OCI-M2 (cell line): Measurements from ENCODE around the gene TFAP2E.

ENCODE experiments used
- DNase-seq: peaks from one replicate; lab custom pipeline; 2025; ENCODE audit not compliant: unreplicated experiment; lab: John Stamatoyannopoulos, UW

TFAP2E gene

DNA sequence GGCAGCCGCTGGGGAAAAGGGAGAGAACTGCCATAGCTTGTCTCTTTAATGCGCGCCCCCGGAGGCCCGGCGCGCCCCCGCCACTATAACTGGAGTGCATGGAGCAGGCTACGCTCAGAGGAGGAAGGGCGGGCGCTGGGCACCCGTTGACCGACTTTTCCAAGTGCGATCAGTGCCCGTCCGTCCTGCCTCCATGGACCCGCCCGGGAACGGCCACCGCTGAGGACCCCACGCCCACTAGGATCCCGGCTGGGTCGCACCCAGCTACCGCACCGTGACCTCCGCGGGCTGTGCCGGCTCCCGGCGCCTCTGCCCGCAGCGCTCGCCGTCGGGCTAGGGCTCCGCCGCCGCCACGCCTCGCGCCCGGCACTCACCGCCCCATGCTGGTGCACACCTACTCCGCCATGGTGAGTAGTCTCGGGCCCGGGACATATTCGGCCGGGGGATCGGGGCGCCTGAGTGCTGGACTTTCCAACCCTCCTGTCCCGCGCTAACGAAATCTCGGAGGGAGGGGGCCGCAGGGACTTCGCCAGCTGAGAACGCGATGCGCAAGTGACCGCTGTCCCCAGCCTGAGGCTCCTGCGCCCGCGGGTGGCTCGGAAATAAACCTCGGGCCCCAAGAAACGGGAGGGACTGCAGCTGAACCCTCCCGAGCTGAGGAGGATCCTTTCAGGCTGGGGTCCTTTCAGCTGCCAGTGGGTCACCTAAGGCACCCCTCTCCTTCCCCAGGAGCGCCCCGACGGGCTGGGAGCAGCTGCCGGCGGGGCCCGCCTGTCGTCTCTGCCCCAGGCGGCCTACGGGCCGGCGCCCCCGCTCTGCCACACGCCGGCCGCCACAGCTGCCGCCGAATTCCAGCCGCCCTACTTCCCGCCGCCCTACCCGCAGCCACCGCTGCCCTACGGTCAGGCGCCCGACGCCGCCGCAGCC lies at the start of gene TFAP2E:
TSS of gene TFAP2E (plus strand) at position 117 of the 927 bp plus-strand sequence. CDS start at position 381, 264 bp downstream.
- no peak for DNase-seq

DNA sequence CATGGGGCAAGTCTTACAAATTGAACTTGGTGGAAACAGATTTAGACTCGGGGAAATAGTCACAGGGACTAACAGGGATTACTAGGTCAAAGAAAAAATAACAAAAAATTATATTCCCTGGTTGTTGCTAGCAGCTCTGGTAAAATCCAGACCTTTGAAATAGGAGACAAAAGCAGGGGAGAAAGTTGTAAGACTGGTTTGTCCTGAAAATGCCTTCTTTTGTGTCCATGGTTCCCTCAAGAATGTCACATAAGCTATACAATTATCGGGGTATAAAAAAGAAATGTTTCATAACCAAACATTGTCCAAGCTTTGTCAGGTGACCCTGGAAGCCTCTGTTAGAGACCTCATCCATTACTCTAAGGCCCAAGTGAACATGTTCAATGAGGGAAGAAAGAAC lies 49.0 kb upstream of the TFAP2E start:
- DNase-seq: no peak

DNA sequence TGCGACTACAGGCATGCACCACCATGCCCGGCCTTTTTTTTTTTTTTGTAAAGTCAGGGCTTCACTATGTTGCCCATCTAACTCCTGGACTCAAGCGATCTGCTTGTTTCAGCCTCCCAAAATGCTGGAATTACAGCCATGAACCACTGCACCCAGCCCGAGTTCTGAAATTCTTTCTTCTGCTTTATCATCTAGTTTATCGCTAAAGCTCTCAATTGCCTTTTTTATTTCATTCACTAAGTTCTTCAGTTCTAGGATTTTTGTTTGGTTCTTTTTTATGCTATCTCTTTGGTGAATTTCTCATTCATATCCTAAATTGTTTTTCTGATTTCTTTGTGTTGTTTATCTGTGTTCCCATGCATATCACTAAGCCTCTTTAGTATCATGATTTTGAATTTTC lies 42.9 kb upstream of the TFAP2E start:
- DNase-seq: no peak

- no peak for DNase-seq
Observed at GRCh38 chr1:35530946-35531345, 42.2 kb upstream of the TFAP2E start.

DNA sequence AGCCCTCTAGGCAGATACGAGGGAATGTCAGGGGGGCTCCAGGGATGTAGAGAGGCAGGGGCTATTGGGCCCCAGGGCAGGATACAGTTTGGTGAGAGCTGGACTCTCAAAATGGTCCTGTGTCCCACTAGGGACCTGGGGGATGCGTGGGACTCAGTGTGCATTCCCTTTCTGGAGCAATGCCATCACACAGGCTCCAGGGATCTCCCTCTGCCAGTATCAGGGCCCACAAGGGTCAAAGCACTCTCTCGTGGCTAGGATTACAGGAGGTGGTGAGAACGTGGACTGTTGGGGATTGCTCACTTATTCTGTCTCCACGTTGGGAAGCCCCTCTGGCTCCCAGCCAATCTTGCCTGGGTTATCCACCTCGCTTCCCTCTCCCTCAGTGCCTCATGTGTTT lies 41.7 kb upstream of the TFAP2E start:
- no peak for DNase-seq

GRCh38 chr1:35532497-35533223 lies 40.5 kb upstream of the TFAP2E start:
- no peak for DNase-seq

DNA sequence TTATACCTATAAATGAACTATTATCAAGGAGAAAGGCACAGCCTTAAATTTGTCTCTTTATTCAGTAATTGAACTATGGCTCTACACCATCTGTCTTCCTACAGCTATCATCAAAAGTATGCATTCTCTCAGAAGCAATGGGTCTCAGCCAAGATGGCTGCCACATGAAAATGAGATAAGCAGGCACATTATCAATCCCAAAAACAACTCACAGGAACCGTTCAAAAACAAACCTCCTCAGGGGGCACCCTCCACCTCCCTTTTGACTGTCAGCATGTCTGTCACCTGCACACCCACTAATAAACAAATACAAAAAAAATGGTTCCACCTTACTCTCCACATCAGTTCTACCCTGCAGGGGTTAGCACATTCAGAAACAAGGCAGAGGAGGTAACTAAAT lies 39.5 kb upstream of the TFAP2E start:
- no peak for DNase-seq

DNA sequence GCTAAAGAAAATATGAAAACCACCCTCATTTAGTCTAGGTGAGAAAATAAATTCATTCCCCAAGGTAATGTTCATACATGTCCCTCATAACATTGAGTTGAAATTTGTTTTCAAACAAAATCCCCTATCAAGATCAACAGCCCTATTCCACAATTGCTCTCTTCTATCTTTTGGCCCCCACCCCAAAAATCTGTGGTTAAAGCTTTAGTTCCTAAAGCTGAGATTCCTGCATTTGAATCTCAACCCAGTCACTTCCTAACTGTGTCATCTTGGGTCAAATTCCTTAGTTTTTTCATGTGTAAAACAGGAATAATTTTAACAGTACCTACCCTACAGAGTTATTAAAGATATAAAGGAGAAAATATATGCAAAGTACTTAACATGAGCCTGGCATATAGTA lies 37.9 kb upstream of the TFAP2E start:
- no peak for DNase-seq

GRCh38 chr1:35536556-35537162 lies 36.5 kb upstream of the TFAP2E start:
- no peak for DNase-seq

DNA sequence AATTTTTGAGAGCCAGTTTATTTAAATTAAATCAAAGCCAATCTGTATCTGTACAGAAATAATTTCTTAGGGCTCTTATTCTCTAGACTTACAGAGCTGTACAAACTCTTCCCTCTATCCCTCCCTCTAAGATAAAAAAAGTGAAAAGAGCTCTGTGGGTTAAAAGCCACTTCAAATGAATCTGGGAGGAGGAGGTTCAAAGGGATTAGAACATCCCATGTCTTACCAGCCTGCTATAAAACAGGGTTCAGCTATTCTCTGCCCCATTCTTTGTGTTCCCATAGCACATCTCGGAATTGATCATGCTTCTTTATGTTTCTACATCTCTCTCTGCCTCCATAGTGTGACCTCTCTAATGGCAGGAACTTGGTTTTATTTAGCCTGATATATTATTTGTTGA lies 35.3 kb upstream of the TFAP2E start:
- DNase-seq: no peak

GRCh38 chr1:35539073-35539823 lies 33.9 kb upstream of the TFAP2E start:
- DNase-seq: no peak

DNA sequence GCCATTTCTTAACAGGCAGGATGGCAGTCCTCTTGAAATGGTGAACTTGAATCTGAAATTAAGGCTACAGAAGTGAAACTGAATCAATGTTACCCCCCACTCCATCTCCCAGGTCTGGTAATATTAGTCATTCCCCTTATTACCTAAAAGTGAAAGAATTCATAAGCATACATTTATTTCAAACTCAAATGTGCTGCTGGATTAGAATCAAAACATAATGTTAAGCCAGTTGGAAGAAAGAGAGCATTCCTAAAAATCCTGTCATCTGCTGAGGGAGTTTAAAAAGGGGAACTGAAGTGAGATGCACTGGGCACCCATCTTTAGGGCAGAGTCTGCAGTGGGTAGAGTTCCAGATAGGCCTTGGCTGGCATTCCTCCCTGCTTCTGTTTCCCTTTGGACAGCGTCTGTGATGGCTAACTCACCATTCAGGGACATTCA lies 33.3 kb upstream of the TFAP2E start:
- DNase-seq: no peak

GRCh38 chr1:35544976-35545375 lies 28.1 kb upstream of the TFAP2E start:
- no peak for DNase-seq

GRCh38 chr1:35546614-35547013 lies 26.5 kb upstream of the TFAP2E start:
- no peak for DNase-seq

DNA sequence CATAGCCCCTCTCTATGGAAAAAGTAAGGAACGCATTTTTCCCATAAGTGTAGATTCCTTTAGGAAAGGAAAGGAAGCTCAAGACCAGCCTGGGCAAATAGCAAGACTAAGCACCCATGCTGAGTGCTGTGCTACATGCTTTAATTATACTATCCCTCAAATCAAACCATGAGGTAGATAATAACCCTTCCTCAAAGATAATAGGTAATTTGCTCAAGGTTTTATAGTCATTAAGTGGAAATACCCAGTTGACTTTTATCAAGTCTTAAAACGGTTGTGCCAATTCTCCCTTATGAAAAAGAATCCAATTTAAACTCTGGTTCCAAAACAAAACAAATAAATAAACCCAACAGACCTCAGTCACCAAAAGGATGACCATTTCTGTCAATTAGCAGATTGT lies 19.3 kb upstream of the TFAP2E start:
- no peak for DNase-seq

DNA sequence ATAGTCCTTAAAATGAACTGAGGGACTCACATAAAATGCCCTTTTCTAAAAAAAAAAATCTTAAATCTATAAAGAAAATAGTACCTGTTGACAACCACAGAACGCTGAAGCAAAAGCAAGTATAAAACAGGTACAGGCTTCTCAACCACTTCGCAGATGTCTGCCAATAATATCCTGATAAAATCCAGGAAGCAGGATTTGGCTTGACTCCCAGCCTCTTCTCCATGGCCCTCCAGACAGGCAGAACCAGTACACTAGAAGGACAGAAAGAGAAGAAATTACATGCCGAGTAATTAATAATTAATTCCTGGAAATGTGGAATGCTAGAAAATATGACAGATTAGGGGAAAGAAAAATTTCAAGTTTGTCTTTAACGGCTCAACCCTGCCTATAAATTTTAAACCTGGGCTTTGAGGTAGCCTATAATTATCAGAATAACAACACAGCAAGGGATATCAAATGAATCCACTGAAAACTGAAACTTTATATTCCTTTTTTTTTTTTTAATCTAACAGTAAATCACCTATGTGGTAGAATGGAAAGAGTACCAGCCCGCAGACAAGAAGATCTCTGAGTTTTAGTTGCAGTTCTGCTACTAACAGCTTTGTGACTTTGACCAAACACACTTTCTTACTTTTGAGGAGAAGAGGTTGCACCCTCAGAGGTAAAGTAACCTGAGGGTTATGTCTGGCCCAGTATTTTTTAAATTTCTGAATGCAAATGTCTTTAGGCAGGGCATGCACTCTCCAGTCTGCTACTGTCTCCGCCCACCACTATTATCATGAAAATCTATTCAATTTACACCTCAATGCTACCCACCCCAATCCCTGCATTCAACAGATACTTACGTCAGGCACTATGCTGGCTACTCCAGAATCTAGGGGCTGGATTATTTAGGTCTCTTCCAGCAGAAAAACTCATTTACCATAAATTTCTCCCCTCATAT lies 18.6 kb upstream of the TFAP2E start:
- DNase-seq: no peak

GRCh38 chr1:35555212-35555584 lies 17.9 kb upstream of the TFAP2E start:
- no peak for DNase-seq

DNA sequence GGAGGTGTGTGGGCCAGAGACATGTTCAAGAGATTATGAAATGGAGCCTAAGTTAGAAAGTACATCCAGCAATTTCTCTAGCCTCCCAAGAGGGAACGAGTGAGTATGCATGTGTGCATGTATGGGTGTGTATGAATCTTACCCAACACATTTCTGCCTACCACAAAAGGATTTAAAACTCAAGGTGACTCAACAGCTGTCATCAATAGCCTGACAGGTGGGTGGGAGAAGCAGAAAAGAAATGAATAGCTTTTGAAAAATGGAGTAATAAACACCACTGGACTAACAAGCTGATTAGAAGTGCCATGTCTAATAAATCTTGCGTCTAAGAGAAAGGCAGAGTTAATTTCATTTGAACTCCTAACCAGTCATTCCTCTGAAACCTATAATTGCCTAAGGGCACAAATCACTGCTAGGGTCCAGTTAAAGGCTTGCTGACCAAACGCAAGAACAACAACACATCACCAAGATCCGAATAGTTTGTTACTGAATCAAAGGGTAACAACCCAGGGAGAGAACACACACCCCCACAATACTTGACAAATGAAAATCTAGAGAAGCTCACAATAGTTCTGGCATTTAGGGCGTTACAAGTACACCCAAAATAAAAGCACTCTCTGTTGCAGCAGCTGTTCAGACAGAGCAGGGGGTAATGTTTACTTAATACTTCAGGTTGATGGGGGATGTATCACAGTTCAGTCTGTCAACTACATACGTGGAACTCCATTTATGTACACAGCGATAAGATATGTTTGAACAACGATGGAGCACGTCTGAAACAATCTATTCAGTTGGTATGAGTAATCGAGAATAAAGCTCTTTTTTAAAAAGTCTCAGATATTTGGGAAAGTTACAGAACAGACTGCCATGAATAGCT lies 17.3 kb upstream of the TFAP2E start:
- DNase-seq: no peak

DNA sequence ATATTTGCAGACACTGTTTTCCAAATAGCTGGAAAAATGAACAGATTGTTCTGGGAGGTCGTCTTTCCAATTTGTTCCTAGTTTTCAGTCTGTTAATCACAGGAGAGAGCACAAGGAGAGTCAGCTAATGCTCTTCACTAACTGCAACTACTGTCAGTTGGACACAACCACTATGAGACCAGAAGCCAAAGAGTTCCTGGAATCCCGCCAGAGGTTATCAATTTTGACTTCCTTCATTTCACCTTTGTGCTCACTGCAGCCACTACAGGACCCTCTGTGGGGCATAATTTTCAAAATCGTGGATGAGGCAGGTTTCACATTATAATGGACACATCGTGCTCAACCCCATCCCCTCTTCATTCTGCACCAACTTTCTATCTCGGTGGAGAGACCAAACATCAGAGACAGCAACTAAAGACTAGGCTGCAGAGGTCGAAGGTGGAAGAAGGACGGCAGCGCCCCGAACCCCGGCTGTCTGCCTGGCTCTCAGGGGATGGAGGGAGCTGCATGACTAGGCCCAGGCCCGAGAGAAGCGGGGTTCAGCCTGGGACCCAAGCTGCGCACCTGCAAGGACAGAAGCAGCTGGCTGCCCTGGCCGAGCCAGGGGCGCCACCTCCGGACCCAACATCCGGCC lies 16.5 kb upstream of the TFAP2E start:
- no peak for DNase-seq
